Thyroid gland (tissue), 4 donors: ENCODE measurements around the gene TMA7. TPM values are rescaled to one million over a fixed set of nuclear protein-coding genes. Genes with fewer than 3 reads are reported as not detected.

Experiments used
- DNase-seq, 2 donors: peaks; one replicate each; pipeline ENCODE4 v3.0.0-alpha.2; 2019
- H3K27ac ChIP-seq, 3 donors: fragments of 200-600 bp; sonication (generic); 1 replicate in 2 of 3; 2 replicates in 1 of 3; pipeline ENCODE4 v1.5.1; 2016 to 2019; ENCODE audit warnings: mild to moderate bottlenecking in 1 of 3, moderate library complexity in 1 of 3
- H3K27me3 ChIP-seq: fragments of 200-600 bp; sonication (generic); one replicate; pipeline ENCODE4 v1.5.1; 2019
- H3K36me3 ChIP-seq, 2 donors: fragments of 200-600 bp; sonication (generic); one replicate each; pipeline ENCODE4 v1.5.1; 2016 to 2019
- H3K4me1 ChIP-seq, 2 donors: fragments of 200-600 bp; sonication (generic); one replicate each; pipeline ENCODE4 v1.5.1; 2017 to 2019
- H3K4me3 ChIP-seq, 3 donors: fragments of 200-600 bp; sonication (generic); replicated peaks in 1 of 3; 1 replicate in 2 of 3; 2 replicates in 1 of 3; pipeline ENCODE4 v1.5.1; 2016; ENCODE audit warnings: mild to moderate bottlenecking in 1 of 3
- H3K9me3 ChIP-seq: fragments of 200-600 bp; sonication (generic); one replicate; pipeline ENCODE4 v1.5.1; 2017
- POLR2A ChIP-seq, 2 donors: fragments of 450-650 bp; IDR thresholded peaks; one replicate each; pipeline ENCODE4 v1.6.1; 2017; ENCODE audit warnings: antibody characterized with exemption in 2 of 2, mild to moderate bottlenecking in 2 of 2, moderate library complexity in 1 of 2
- WGBS, 2 donors: methylation state at CpG; one replicate each; pipeline ENCODE4 v1.1.5; 2017; 5-methylcytosine and 5-hydroxymethylcytosine counted together
- intact Hi-C: fragments of 100-400 bp; cut with DNase I; formaldehyde crosslinking; loops from one replicate; pipeline ENCODE4 v1.15.1; 2023
- total RNA-seq, 4 donors: library from RNA; depleted of rRNA; stranded (reverse); fragments of >200 nt; gene quantifications; one replicate each; pipeline ENCODE4 v1.2.3, GENCODE V29; 2016
- TF ChIP-seq, protein P1 (sequence below), 6 experiments: fragments of 200-600 bp in 3 of 6; fragments of 450-650 bp in 3 of 6; sonication (generic) in 3 of 6; IDR thresholded peaks; one replicate each; pipeline ENCODE4 v1.5.1; 2016 to 2019; ENCODE audit warnings: antibody characterized with exemption in 6 of 6, mild to moderate bottlenecking in 2 of 6, inconsistent platforms in 1 of 6, moderate library complexity in 1 of 6

The TMA7 gene
- total RNA-seq, 4 donors from 2014 or later: 133 to 413 (median 301) TPM

DNA sequence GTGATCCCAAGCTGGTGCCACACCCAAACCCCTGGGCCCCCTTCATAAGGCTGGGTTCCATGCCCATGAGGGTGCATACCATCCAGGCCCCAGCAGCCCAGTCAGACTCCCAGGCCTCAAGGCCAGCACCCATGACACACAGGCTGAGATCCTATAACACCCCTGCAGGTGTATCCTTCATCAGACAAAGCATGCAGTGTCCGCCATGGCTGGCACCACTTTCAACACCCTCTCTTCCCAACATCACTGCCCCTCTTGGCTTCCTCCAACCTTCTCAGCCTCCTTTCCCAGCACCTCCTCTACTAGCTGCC is 3.6 kb upstream of the TMA7 start:
- TF ChIP-seq, protein P1, sequence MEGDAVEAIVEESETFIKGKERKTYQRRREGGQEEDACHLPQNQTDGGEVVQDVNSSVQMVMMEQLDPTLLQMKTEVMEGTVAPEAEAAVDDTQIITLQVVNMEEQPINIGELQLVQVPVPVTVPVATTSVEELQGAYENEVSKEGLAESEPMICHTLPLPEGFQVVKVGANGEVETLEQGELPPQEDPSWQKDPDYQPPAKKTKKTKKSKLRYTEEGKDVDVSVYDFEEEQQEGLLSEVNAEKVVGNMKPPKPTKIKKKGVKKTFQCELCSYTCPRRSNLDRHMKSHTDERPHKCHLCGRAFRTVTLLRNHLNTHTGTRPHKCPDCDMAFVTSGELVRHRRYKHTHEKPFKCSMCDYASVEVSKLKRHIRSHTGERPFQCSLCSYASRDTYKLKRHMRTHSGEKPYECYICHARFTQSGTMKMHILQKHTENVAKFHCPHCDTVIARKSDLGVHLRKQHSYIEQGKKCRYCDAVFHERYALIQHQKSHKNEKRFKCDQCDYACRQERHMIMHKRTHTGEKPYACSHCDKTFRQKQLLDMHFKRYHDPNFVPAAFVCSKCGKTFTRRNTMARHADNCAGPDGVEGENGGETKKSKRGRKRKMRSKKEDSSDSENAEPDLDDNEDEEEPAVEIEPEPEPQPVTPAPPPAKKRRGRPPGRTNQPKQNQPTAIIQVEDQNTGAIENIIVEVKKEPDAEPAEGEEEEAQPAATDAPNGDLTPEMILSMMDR (IDR thresholded peaks at IDR 0.05): no peak
- TF ChIP-seq POLR2A (IDR thresholded peaks at IDR 0.05): no peak
- no peak overlapping the region for H3K4me3 ChIP-seq
- H3K27ac ChIP-seq: peak overlapping the region; percentile 95 to 96 (median 96)
- H3K4me1 ChIP-seq: peaks cover 43 to 55% of the 10 kb centered on the region in 2 donors
- H3K27me3 ChIP-seq: no peaks in the 10 kb centered on the region
- H3K36me3 ChIP-seq: no peaks in the 10 kb centered on the region
- DNase-seq: no peak
- H3K9me3 ChIP-seq: no peaks in the 10 kb centered on the region
- intact Hi-C loops: loop anchor here (2.0 to 10.0 kb wide), 3 partner anchors 36 to 244 kb away; no protein-coding TSS in a partner anchor
- WGBS, 2 donors: 0 to 81% methylated on average over 1 of the region's 1 CpG

DNA sequence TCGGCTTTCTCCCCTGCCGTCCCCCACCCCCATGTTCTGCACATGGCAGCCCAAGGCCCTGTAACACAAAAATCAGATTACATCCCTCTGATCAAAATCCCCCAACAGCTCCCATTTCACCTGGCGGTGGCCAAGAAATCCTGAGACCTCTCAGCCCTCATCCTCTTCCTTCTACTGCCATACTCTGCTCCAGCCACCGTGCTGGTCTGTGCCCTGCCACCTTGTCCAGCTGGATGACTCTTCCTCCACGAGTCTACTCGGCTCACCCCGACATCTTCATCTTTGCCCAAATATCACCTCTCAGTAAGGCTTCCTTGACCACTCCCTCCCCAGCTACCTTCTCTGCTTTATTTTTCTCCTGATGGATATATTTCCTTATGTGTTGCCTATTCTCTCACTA is 3.2 kb upstream of the TMA7 start:
- Histone ChIP-seq H3K36me3 (no peaks in the 10 kb centered on the region), H3K27ac (peak overlapping the region in 1 of 3 donors; percentile 96), H3K4me3 (no peak overlapping the region), H3K9me3 (no peaks in the 10 kb centered on the region), H3K27me3 (no peaks in the 10 kb centered on the region), H3K4me1 (peaks cover 45 to 55% of the 10 kb centered on the region in 2 donors)
- 87 to 88% methylated on average over 7 of the region's 7 CpGs for WGBS, 2 donors
- TF ChIP-seq POLR2A (IDR thresholded peaks at IDR 0.05): no peak
- TF ChIP-seq, protein P1 (IDR thresholded peaks at IDR 0.05): no peak
- intact Hi-C loops: loop anchor here (2.0 to 10.0 kb wide), 3 partner anchors 36 to 245 kb away; no protein-coding TSS in a partner anchor
- DNase-seq: no peak

DNA sequence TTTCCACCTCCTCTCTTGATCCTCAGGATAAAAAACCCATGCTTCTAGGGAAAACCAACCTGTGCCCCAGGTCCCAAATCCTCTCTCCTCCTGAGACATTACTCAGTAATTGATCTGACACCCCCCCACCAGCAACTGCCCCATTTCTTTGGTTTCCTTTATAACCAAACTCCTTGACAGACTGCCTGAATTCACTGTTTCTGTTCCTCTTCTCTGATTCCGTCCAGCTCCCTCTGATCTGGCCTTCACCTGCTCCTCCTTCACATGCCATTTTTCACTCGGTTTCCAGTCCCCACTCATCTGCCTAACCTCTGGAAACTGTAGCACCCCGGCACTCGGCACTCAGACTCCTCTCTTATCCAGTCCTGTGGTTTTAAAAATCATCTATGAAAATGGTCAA is 2.2 kb upstream of the TMA7 start:
- peak in 1 of 2 donors; percentile 33 for DNase-seq
- H3K4me3 ChIP-seq: no peak overlapping the region
- peaks cover 44 to 48% of the 10 kb centered on the region in 2 donors for H3K4me1 ChIP-seq
- no peak overlapping the region for H3K27ac ChIP-seq
- 57 to 64% methylated on average over 4 of the region's 4 CpGs for WGBS, 2 donors
- H3K27me3 ChIP-seq: no peaks in the 10 kb centered on the region
- no peaks in the 10 kb centered on the region for H3K36me3 ChIP-seq
- TF ChIP-seq, protein P1 (IDR thresholded peaks at IDR 0.05): no peak
- TF ChIP-seq POLR2A (IDR thresholded peaks at IDR 0.05): no peak
- intact Hi-C loops: loop anchor here (2.0 to 10.0 kb wide), 3 partner anchors 37 to 246 kb away; no protein-coding TSS in a partner anchor
- no peaks in the 10 kb centered on the region for H3K9me3 ChIP-seq

DNA sequence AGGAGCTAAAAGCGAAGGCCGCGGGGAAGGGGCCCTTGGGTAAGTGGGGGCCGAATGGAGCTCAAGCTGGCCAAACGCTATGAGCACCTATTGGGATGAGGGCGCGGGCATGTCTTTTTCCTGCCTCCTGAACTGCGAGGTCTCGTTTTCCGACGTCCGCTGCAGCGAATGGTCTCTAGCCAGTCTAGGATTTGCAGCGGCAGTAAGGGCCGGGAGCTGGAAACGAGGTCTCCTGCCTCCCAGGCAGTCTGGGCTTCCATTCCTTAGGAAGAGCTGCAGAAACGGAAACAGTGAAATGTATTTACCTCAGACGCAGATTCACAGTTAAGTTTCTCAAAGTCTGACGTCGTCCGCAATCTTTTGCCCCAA is 517 bp downstream of the TMA7 start:
- intact Hi-C loops: no loop called here
- peaks cover 17 to 20% of the 10 kb centered on the region in 2 donors for H3K4me1 ChIP-seq
- peak in 1 of 2 donors; percentile 33 for DNase-seq
- peaks cover 4 to 6% of the 10 kb centered on the region in 2 donors for H3K36me3 ChIP-seq
- H3K4me3 ChIP-seq: peak overlapping the region; percentile 72 to 91 (median 84)
- H3K27ac ChIP-seq: peak overlapping the region; percentile 72 to 89 (median 84)
- TF ChIP-seq, protein P1 (IDR thresholded peaks at IDR 0.05): no peak
- no peak for TF ChIP-seq POLR2A (IDR thresholded peaks at IDR 0.05)
- no peaks in the 10 kb centered on the region for H3K9me3 ChIP-seq
- WGBS, 2 donors: 2% methylated on average over 21 of the region's 21 CpGs
- no peaks in the 10 kb centered on the region for H3K27me3 ChIP-seq

DNA sequence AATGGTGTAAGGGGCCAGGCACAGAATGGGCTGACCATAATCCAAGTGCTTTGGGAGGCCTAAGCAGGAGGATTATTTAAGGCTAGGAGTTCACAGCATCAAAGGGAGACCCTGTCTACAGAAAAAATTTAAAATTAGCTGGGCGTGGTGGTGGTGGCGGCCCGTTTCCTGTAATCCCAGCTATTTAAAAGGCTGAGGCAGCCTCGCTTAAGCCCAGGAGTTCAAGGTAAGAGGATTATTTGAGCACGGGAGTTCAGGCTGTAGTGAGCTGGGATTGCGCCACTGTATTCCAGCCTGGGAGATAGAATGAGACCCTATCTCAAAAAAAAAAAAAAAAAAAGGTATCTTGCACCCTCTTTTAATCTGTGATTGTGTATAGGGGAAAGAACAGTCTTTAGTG is 1.9 kb downstream of the TMA7 start:
- Histone ChIP-seq H3K9me3 (no peaks in the 10 kb centered on the region), H3K36me3 (peaks cover 4 to 6% of the 10 kb centered on the region in 2 donors), H3K4me1 (peaks cover 17 to 20% of the 10 kb centered on the region in 2 donors), H3K27me3 (no peaks in the 10 kb centered on the region), H3K27ac (no peak overlapping the region), H3K4me3 (no peak overlapping the region)
- intact Hi-C loops: no loop called here
- 73 to 82% methylated on average over 6 of the region's 6 CpGs for WGBS, 2 donors
- TF ChIP-seq POLR2A (IDR thresholded peaks at IDR 0.05): no peak
- TF ChIP-seq, protein P1 (IDR thresholded peaks at IDR 0.05): no peak
- DNase-seq: no peak
